K562 (cell line): ENCODE measurements around the gene GIMAP8. TPM values are rescaled to one million over a fixed set of nuclear protein-coding genes. Genes with fewer than 3 reads are reported as not detected.

Source experiments
- ARID1B ChIP-seq: fragments of 450-650 bp; IDR thresholded peaks from 2 replicates; pipeline ENCODE4 v1.6.1; 2016; ENCODE audit warnings: antibody characterized with exemption, mild to moderate bottlenecking, inconsistent platforms
- CREB1 ChIP-seq, 2 experiments: sonication (generic) in 1 of 2; formaldehyde crosslinking in 1 of 2; IDR thresholded peaks; 2 replicates each; pipeline versions ENCODE4 v1.6.1 to v1.8.0; 2012 to 2022; ENCODE audit warnings: inconsistent platforms in 1 of 2, mild to moderate bottlenecking in 1 of 2, missing genetic modification reagents in 1 of 2, moderate library complexity in 1 of 2
- CTBP1 ChIP-seq: fragments of 450-650 bp; IDR thresholded peaks from 2 replicates; pipeline ENCODE4 v1.6.1; 2016; ENCODE audit warnings: borderline replicate concordance
- FOSL1 ChIP-seq: fragments of 200-800 bp; sonication (Bioruptor generic); conservative IDR thresholded peaks from 2 replicates; pipeline ENCODE4 v1.6.1; 2016; ENCODE audit warnings: missing genetic modification characterization, missing compliant biosample characterization
- HDGF ChIP-seq: fragments of 450-650 bp; IDR thresholded peaks from 2 replicates; pipeline ENCODE4 v1.6.1; 2016
- MEIS2 ChIP-seq: fragments of 450-650 bp; IDR thresholded peaks from 2 replicates; pipeline ENCODE4 v1.6.1; 2014; ENCODE audit warnings: mild to moderate bottlenecking; ENCODE audit not compliant: partially characterized antibody
- MTF1 ChIP-seq: fragments of 250-450 bp; sonication (Bioruptor Pico); IDR thresholded peaks from 2 replicates; pipeline ENCODE4 v1.9.0; 2021; ENCODE audit warnings: moderate library complexity, mild to moderate bottlenecking, inconsistent platforms, borderline replicate concordance
- POLR3G ChIP-seq: IDR thresholded peaks from 2 replicates; pipeline ENCODE4 v1.6.1; 2011; ENCODE audit not compliant: insufficient read length, insufficient replicate concordance; ENCODE audit errors: extremely low read depth
- TAF1 ChIP-seq: IDR thresholded peaks from 2 replicates; pipeline ENCODE4 v1.6.1; 2011; ENCODE audit warnings: mild to moderate bottlenecking, low read length, moderate library complexity; ENCODE audit not compliant: insufficient read depth, control insufficient read depth, severe bottlenecking; ENCODE audit errors: extremely low read depth
- ZKSCAN3 ChIP-seq: fragments of 250-450 bp; sonication (Bioruptor Pico); IDR thresholded peaks from 2 replicates; pipeline ENCODE4 v1.4.0; 2020
- ZNF146 ChIP-seq: IDR thresholded peaks from one replicate; pipeline ENCODE4 v1.6.1; 2018; ENCODE audit warnings: missing compliant biosample characterization; ENCODE audit not compliant: unreplicated experiment
- ZNF431 ChIP-seq: sonication (generic); formaldehyde crosslinking; IDR thresholded peaks from 2 replicates; pipeline ENCODE4 v1.8.0; 2022; ENCODE audit warnings: mild to moderate bottlenecking, missing genetic modification reagents
- ZNF589 ChIP-seq: fragments of 200-800 bp; sonication (Bioruptor generic); IDR thresholded peaks from 2 replicates; pipeline ENCODE4 v1.6.1; 2016; ENCODE audit warnings: low read depth, missing genetic modification characterization, missing compliant biosample characterization
- polyA plus RNA-seq, 8 experiments: library from polyadenylated mRNA; depleted of rRNA in 4 of 8; stranded (reverse) in 5 of 8; unstranded in 3 of 8; fragments of >200 nt; fragmentation: Nextera tagmentation in 2 of 8; fragmentation: Illumina TruSeq in 1 of 8; extraction: Ambion mirVana in 2 of 8; extraction: Trizol in 1 of 8; gene quantifications; 2 replicates each; pipeline versions ENCODE4 v1.2.1 to v1.2.3, GENCODE V29; 2011 to 2014; ENCODE audit warnings: inconsistent platforms in 1 of 8, missing spikeins in 1 of 8
- total RNA-seq, 7 experiments: library from RNA; depleted of rRNA in 6 of 7; stranded (reverse); fragments of >200 nt in 6 of 7; fragmentation: Illumina TruSeq in 2 of 7; extraction: Trizol in 2 of 7; gene quantifications; 2 replicates each; pipeline versions ENCODE4 v1.2.1 to v1.2.3, GENCODE V29; 2011 to 2021; ENCODE audit warnings: low replicate concordance in 1 of 7
- TF ChIP-seq, protein P1 (sequence below): fragments of 450-650 bp; formaldehyde crosslinking; IDR thresholded peaks from 2 replicates; pipeline ENCODE4 v1.4.0; 2020; ENCODE audit warnings: mild to moderate bottlenecking, moderate library complexity
- TF ChIP-seq, protein P2 (sequence below): sonication (generic); formaldehyde crosslinking; IDR thresholded peaks from 2 replicates; pipeline ENCODE4 v1.8.0; 2023; ENCODE audit warnings: missing genetic modification reagents, mild to moderate bottlenecking, borderline replicate concordance
- TF ChIP-seq, protein P3 (sequence below): sonication (generic); formaldehyde crosslinking; IDR thresholded peaks from 2 replicates; pipeline ENCODE4 v1.8.0; 2022; ENCODE audit warnings: missing genetic modification reagents, mild to moderate bottlenecking, moderate library complexity, borderline replicate concordance
- TF ChIP-seq, protein P4 (sequence below): fragments of 250-450 bp; sonication (Bioruptor Pico); IDR thresholded peaks from 2 replicates; pipeline ENCODE4 v1.5.0; 2020; ENCODE audit warnings: mild to moderate bottlenecking

GIMAP8 gene
- total and polyA plus RNA-seq, 9 of the 15 experiments (the other 6 are each of a cell fraction or from before 2014, with no cell fraction given) = not detected

DNA sequence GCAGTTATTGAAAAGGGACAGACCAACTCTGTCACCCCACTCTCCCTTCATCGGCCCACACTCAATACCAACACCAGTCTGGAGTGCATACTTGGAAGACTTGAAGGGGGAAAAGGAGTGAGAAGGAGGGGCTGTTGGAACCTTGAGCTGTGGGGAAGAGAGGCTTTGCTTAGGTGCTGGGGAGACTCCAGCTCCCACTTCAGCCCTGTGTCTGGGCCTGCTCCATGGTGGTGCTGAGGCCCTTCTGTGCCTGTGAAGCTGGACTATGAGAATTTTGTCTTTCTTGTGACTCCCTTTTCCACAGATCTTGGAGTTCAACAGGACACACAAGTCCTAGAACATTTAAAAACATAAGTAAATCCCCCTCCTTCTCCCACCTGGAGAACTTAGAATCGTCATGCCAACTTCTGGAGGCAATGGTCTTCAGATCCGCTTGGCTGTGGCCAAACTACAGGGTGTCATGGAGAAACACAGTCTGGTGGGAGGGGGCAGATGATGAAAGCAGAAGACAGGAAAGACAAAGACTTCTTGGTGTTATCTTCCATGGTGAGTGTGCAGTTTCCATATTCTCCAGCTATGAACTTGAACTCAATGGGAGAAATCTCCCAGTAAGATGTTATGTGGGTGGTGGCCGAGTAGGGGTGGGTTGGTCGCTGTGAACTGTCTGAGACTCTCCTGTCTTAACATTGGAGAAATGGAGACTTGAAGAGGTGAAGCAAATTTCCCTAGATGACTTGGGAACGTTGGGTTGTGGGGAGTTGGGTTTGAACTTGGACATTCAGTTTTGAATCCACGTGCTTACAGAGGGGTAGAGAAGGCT, 18.4 kb upstream of the GIMAP8 start (continued):
- TF ChIP-seq, protein P1, sequence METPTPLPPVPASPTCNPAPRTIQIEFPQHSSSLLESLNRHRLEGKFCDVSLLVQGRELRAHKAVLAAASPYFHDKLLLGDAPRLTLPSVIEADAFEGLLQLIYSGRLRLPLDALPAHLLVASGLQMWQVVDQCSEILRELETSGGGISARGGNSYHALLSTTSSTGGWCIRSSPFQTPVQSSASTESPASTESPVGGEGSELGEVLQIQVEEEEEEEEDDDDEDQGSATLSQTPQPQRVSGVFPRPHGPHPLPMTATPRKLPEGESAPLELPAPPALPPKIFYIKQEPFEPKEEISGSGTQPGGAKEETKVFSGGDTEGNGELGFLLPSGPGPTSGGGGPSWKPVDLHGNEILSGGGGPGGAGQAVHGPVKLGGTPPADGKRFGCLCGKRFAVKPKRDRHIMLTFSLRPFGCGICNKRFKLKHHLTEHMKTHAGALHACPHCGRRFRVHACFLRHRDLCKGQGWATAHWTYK = no peak
- TF ChIP-seq HDGF (no peak), MEIS2 (no peak), FOSL1 (tag) (no peak), CREB1 (IDR thresholded peaks at IDR 0.05) (no peak), CREB1 (CRISPR knock-in tag; IDR thresholded peaks at IDR 0.05) (no peak), ZNF431 (CRISPR knock-in tag) (no peak), MTF1 (CRISPR knock-in tag) (no peak), POLR3G (no peak), TAF1 (no peak), ZKSCAN3 (CRISPR knock-in tag) (no peak), ZNF146 (no peak), ARID1B (peak; percentile 72), ZNF589 (CRISPR knock-in tag) (peak; percentile 91; the same call in 1 of the 2 replicates), CTBP1 (peak; percentile 52)
- TF ChIP-seq, protein P2, sequence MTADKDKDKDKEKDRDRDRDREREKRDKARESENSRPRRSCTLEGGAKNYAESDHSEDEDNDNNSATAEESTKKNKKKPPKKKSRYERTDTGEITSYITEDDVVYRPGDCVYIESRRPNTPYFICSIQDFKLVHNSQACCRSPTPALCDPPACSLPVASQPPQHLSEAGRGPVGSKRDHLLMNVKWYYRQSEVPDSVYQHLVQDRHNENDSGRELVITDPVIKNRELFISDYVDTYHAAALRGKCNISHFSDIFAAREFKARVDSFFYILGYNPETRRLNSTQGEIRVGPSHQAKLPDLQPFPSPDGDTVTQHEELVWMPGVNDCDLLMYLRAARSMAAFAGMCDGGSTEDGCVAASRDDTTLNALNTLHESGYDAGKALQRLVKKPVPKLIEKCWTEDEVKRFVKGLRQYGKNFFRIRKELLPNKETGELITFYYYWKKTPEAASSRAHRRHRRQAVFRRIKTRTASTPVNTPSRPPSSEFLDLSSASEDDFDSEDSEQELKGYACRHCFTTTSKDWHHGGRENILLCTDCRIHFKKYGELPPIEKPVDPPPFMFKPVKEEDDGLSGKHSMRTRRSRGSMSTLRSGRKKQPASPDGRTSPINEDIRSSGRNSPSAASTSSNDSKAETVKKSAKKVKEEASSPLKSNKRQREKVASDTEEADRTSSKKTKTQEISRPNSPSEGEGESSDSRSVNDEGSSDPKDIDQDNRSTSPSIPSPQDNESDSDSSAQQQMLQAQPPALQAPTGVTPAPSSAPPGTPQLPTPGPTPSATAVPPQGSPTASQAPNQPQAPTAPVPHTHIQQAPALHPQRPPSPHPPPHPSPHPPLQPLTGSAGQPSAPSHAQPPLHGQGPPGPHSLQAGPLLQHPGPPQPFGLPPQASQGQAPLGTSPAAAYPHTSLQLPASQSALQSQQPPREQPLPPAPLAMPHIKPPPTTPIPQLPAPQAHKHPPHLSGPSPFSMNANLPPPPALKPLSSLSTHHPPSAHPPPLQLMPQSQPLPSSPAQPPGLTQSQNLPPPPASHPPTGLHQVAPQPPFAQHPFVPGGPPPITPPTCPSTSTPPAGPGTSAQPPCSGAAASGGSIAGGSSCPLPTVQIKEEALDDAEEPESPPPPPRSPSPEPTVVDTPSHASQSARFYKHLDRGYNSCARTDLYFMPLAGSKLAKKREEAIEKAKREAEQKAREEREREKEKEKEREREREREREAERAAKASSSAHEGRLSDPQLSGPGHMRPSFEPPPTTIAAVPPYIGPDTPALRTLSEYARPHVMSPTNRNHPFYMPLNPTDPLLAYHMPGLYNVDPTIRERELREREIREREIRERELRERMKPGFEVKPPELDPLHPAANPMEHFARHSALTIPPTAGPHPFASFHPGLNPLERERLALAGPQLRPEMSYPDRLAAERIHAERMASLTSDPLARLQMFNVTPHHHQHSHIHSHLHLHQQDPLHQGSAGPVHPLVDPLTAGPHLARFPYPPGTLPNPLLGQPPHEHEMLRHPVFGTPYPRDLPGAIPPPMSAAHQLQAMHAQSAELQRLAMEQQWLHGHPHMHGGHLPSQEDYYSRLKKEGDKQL (CRISPR knock-in tag) = no peak
- TF ChIP-seq, protein P3, sequence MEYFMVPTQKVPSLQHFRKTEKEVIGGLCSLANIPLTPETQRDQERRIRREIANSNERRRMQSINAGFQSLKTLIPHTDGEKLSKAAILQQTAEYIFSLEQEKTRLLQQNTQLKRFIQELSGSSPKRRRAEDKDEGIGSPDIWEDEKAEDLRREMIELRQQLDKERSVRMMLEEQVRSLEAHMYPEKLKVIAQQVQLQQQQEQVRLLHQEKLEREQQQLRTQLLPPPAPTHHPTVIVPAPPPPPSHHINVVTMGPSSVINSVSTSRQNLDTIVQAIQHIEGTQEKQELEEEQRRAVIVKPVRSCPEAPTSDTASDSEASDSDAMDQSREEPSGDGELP (CRISPR knock-in tag) = no peak
- TF ChIP-seq, protein P4, sequence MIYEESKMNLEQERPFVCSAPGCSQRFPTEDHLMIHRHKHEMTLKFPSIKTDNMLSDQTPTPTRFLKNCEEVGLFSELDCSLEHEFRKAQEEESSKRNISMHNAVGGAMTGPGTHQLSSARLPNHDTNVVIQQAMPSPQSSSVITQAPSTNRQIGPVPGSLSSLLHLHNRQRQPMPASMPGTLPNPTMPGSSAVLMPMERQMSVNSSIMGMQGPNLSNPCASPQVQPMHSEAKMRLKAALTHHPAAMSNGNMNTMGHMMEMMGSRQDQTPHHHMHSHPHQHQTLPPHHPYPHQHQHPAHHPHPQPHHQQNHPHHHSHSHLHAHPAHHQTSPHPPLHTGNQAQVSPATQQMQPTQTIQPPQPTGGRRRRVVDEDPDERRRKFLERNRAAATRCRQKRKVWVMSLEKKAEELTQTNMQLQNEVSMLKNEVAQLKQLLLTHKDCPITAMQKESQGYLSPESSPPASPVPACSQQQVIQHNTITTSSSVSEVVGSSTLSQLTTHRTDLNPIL = no peak
